Activated T-helper 2 cell treated with anti-CD3 and anti-CD28 coated beads, Interferon-gamma antibody, Interleukin-2, Interleukin-4, amounts not matched to agents 10 μg/mL and 5 μg/mL and 100 μg/mL, durations not matched to agents 14 hours and 24 hours and 36 hours (primary cell): ENCODE data around the gene TRAPPC3. TPM values are rescaled to one million over a fixed set of nuclear protein-coding genes. Genes with fewer than 3 reads are reported as not detected.

ENCODE experiments used
- DNase-seq: peaks from one replicate; pipeline ENCODE4 v3.0.0; 2021; ENCODE audit warnings: low spot score
- H3K27ac Mint-ChIP-seq: one replicate; pipeline ENCODE4 v1.8.0; 2021; ENCODE audit warnings: mixed read lengths
- H3K27me3 Mint-ChIP-seq: one replicate; pipeline ENCODE4 v1.8.0; 2021; ENCODE audit warnings: low read depth, mixed read lengths
- H3K36me3 Mint-ChIP-seq: one replicate; pipeline ENCODE4 v1.8.0; 2021; ENCODE audit warnings: low read depth, mixed read lengths
- H3K4me1 Mint-ChIP-seq: one replicate; pipeline ENCODE4 v1.8.0; 2021; ENCODE audit warnings: low read depth, mixed read lengths
- H3K4me3 Mint-ChIP-seq: one replicate; pipeline ENCODE4 v1.8.0; 2021; ENCODE audit warnings: low read depth, mild to moderate bottlenecking, moderate library complexity, mixed read lengths
- H3K9me3 Mint-ChIP-seq: one replicate; pipeline ENCODE4 v1.8.0; 2021; ENCODE audit warnings: mixed read lengths
- intact Hi-C: fragments of 100-400 bp; cut with micrococcal nuclease; formaldehyde crosslinking; loops from one replicate; pipeline ENCODE4 v1.15.1; 2023
- total RNA-seq: library from RNA; stranded (reverse); gene quantifications from 2 replicates; pipeline ENCODE4 v1.2.3, GENCODE V29; 2022

Gene TRAPPC3
- total RNA-seq, 1 donor from 2014 or later: 68.4 TPM

- Mint-ChIP-seq H3K4me1 (peaks cover 5% of the 10 kb centered on the region), H3K27me3 (no peaks in the 10 kb centered on the region), H3K36me3 (no peaks in the 10 kb centered on the region), H3K9me3 (no peaks in the 10 kb centered on the region), H3K27ac (no peak overlapping the region), H3K4me3 (no peak overlapping the region)
- DNase-seq: no peak
- intact Hi-C loops: no loop called here
Measured at GRCh38 chr1:36114371-36114770, 34.9 kb downstream of the TRAPPC3 start.

- H3K4me1 Mint-ChIP-seq: peaks cover 12% of the 10 kb centered on the region
- no peaks in the 10 kb centered on the region for H3K9me3 Mint-ChIP-seq
Measured at GRCh38 chr1:36112823-36113222, 36.5 kb downstream of the TRAPPC3 start.

DNA sequence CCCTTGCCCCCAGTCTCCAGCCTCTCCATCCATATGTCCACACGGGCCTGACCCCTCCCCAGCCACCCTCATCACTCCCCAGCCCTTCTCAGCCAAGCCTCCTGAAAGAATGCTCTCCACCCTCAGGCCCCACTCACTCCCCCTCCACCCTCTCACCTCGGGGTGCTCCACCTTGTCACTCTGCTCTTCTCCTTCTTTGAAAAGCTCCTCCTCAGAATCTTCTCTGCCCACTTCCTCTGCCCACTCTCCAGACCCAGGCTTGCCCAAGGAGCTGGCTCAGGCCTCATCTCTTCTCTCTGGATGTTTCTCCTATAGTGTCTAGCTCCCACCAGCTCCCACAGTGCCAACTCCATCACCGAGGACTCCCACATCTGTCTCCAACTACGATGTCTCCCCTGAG lies 38.1 kb downstream of the TRAPPC3 start:
- Mint-ChIP-seq H3K4me3 (no peak overlapping the region), H3K4me1 (peaks cover 12% of the 10 kb centered on the region), H3K27ac (peak overlapping the region; percentile 42), H3K36me3 (no peaks in the 10 kb centered on the region), H3K27me3 (no peaks in the 10 kb centered on the region), H3K9me3 (no peaks in the 10 kb centered on the region)
- intact Hi-C loops: no loop called here
- no peak for DNase-seq

More at GRCh38 chr1:36112823-36113222, 36.5 kb downstream of the TRAPPC3 start:
- Mint-ChIP-seq H3K4me3 (no peak overlapping the region), H3K27me3 (no peaks in the 10 kb centered on the region), H3K27ac (no peak overlapping the region), H3K36me3 (no peaks in the 10 kb centered on the region)
- no peak for DNase-seq
- intact Hi-C loops: no loop called here

GRCh38 chr1:36109041-36109679 lies 40.1 kb downstream of the TRAPPC3 start:
- DNase-seq: peak; percentile 29
- no peaks in the 10 kb centered on the region for H3K36me3 Mint-ChIP-seq
- H3K27ac Mint-ChIP-seq: peak overlapping the region; percentile 70
- peaks cover 12% of the 10 kb centered on the region for H3K4me1 Mint-ChIP-seq
- no peaks in the 10 kb centered on the region for H3K27me3 Mint-ChIP-seq
- H3K4me3 Mint-ChIP-seq: no peak overlapping the region
- no peaks in the 10 kb centered on the region for H3K9me3 Mint-ChIP-seq
- intact Hi-C loops: no loop called here

DNA sequence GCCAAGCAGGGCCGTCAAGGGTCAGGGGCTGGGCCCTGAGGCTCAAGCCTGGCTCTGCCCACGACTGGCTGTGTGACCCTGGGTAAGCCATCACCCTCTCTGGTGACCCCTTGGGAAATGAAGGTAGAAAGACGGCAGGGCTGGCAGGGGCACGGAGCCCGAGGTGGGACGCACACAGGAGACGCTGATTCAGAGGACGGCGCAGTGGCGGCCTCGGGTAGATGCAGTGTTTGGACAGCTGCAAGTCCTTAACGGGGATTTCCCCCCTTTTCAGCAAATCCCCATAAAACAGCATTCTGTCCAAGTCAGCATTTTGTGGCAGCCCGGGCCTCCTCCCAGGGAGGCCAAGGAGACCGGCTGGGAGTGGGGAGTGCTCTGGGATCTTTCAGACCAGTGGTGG lies 41.0 kb downstream of the TRAPPC3 start:
- Mint-ChIP-seq H3K27ac (no peak overlapping the region), H3K36me3 (no peaks in the 10 kb centered on the region), H3K9me3 (no peaks in the 10 kb centered on the region), H3K4me1 (peaks cover 12% of the 10 kb centered on the region), H3K27me3 (no peaks in the 10 kb centered on the region), H3K4me3 (no peak overlapping the region)
- intact Hi-C loops: no loop called here
- no peak for DNase-seq

DNA sequence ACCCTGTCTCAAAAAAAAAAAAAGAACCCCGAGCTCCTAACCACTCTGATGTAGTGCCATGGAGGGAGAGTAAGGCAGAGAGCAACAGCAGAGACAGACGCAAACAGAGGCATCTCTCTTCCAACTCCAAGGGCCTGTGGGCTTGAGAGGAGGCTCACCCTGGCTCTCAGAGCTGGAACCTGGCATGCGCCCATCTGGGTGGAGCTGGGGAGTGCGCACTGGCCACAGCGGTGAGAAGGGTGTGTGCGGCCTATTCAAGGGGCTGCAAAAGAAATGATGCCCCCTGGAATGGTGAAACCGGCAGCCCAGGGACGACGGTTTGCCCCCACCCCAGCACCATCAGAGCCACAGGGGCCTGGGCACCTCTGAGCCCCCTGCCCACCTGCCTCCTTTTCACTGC lies 41.9 kb downstream of the TRAPPC3 start:
- intact Hi-C loops: no loop called here
- no peak for DNase-seq

GRCh38 chr1:36106269-36106668 lies 43.0 kb downstream of the TRAPPC3 start:
- H3K27me3 Mint-ChIP-seq: no peaks in the 10 kb centered on the region
- intact Hi-C loops: no loop called here
- H3K27ac Mint-ChIP-seq: no peak overlapping the region
- H3K4me1 Mint-ChIP-seq: peaks cover 10% of the 10 kb centered on the region
- no peak overlapping the region for H3K4me3 Mint-ChIP-seq
- no peaks in the 10 kb centered on the region for H3K36me3 Mint-ChIP-seq
- H3K9me3 Mint-ChIP-seq: no peaks in the 10 kb centered on the region
- DNase-seq: no peak

More for the DNA sequence above, 41.9 kb downstream of the TRAPPC3 start:
- H3K27ac Mint-ChIP-seq: no peak overlapping the region
- peaks cover 12% of the 10 kb centered on the region for H3K4me1 Mint-ChIP-seq
- no peak overlapping the region for H3K4me3 Mint-ChIP-seq
- no peaks in the 10 kb centered on the region for H3K9me3 Mint-ChIP-seq
- H3K36me3 Mint-ChIP-seq: no peaks in the 10 kb centered on the region
- no peaks in the 10 kb centered on the region for H3K27me3 Mint-ChIP-seq

GRCh38 chr1:36101546-36101945 lies 47.7 kb downstream of the TRAPPC3 start:
- H3K27ac Mint-ChIP-seq: no peak overlapping the region
- no peak for DNase-seq
- H3K4me1 Mint-ChIP-seq: peaks cover 3% of the 10 kb centered on the region
- no peak overlapping the region for H3K4me3 Mint-ChIP-seq
- no peaks in the 10 kb centered on the region for H3K27me3 Mint-ChIP-seq
- H3K9me3 Mint-ChIP-seq: no peaks in the 10 kb centered on the region
- intact Hi-C loops: loop anchor here (2.0 kb wide), 1 partner anchor 319 kb away; no protein-coding TSS in a partner anchor
- no peaks in the 10 kb centered on the region for H3K36me3 Mint-ChIP-seq

GRCh38 chr1:36100376-36100775 lies 48.9 kb downstream of the TRAPPC3 start:
- intact Hi-C loops: loop anchor here (1.0 to 2.0 kb wide), 2 partner anchors 49 to 320 kb away; partner anchors contain the start of gene TRAPPC3
- no peak for DNase-seq

GRCh38 chr1:36099681-36100341 lies 49.5 kb downstream of the TRAPPC3 start:
- DNase-seq: peak; percentile 63
- no peaks in the 10 kb centered on the region for H3K27me3 Mint-ChIP-seq
- H3K36me3 Mint-ChIP-seq: peaks cover 4% of the 10 kb centered on the region
- H3K4me3 Mint-ChIP-seq: no peak overlapping the region
- peaks cover 3% of the 10 kb centered on the region for H3K4me1 Mint-ChIP-seq
- H3K27ac Mint-ChIP-seq: no peak overlapping the region
- H3K9me3 Mint-ChIP-seq: no peaks in the 10 kb centered on the region
- intact Hi-C loops: loop anchor here (1.0 to 5.0 kb wide), 5 partner anchors 34 to 321 kb away; partner anchors contain the start of gene TRAPPC3

More at GRCh38 chr1:36100376-36100775, 48.9 kb downstream of the TRAPPC3 start:
- no peak overlapping the region for H3K27ac Mint-ChIP-seq
- H3K4me3 Mint-ChIP-seq: no peak overlapping the region
- peaks cover 3% of the 10 kb centered on the region for H3K4me1 Mint-ChIP-seq
- no peaks in the 10 kb centered on the region for H3K36me3 Mint-ChIP-seq
- no peaks in the 10 kb centered on the region for H3K27me3 Mint-ChIP-seq
- H3K9me3 Mint-ChIP-seq: no peaks in the 10 kb centered on the region

DNA sequence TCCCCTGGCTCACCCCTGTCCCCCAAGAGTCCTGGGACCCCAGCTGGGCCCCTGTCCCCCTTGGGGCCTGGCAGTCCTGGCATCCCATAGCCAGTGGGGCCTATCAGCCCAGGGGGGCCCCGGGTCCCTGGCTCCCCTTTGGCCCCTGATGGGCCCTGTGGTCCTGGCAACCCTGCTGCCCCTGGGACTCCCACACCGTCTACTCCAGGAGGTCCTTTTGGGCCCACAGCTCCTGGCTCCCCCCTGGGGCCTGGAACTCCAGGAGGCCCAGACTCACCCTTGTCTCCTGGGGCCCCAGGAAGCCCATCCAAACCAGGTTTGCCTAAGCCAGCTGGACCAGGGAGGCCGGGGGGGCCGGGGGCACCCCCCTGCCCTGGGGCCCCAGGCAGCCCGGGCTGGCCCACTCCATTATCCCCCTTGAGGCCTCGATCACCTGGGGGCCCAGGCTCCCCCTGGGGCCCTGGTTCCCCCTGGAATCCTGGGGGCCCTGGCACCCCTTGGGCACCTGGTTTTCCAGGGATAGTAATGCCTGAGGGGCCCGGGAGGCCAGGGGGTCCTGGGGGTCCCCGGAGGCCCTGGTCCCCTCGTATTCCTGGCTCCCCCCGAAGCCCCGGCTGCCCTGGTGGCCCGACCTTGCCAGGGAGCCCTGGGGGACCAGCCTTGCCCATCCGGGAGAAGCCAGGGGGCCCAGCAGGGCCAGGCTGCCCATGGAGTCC lies 50.5 kb downstream of the TRAPPC3 start:
- intact Hi-C loops: loop anchor here (1.0 to 5.0 kb wide), 3 partner anchors 35 to 188 kb away; no protein-coding TSS in a partner anchor
- DNase-seq: no peak
- Mint-ChIP-seq H3K9me3 (no peaks in the 10 kb centered on the region), H3K36me3 (peaks cover 12% of the 10 kb centered on the region), H3K27me3 (no peaks in the 10 kb centered on the region), H3K27ac (no peak overlapping the region), H3K4me1 (peaks cover 3% of the 10 kb centered on the region), H3K4me3 (no peak overlapping the region)

GRCh38 chr1:36097693-36098585 lies 51.3 kb downstream of the TRAPPC3 start:
- Mint-ChIP-seq H3K36me3 (peaks cover 20% of the 10 kb centered on the region), H3K27me3 (no peaks in the 10 kb centered on the region), H3K4me1 (peaks cover 3% of the 10 kb centered on the region), H3K27ac (no peak overlapping the region), H3K4me3 (no peak overlapping the region), H3K9me3 (no peaks in the 10 kb centered on the region)
- DNase-seq: no peak
- intact Hi-C loops: loop anchor here (5.0 kb wide), 1 partner anchor 189 kb away; no protein-coding TSS in a partner anchor
